ENCODE data around the gene AKAP17A. TPM values are rescaled to one million over a fixed set of nuclear protein-coding genes. Genes with fewer than 3 reads are reported as not detected.
A peak's percentile ranks its signal among the peaks of the same experiment; 100 is the strongest.

The AKAP17A gene
- total RNA-seq, 1 experiment from 2014 or later = 68.1 TPM

GRCh38 chrX:1593286-1594271, 2.2 kb downstream of the AKAP17A start:
- H3K4me1 Mint-ChIP-seq = peaks cover 9% of the 10 kb centered on the region
- ATAC-seq = no peak
- H3K4me3 Mint-ChIP-seq = peak overlapping the region; percentile 84
- DNase-seq (ENCODE audit: low spot score) = no peak
- ChIA-PET CTCF (no interaction called here), POLR2A (no interaction called here)
- no peak for TF ChIP-seq GTF2I (CRISPR knock-in tag; conservative IDR thresholded peaks at IDR 0.05)
- no peak for TF ChIP-seq IRF1 (CRISPR knock-in tag; IDR thresholded peaks at IDR 0.05)
- no peak for TF ChIP-seq HMGXB4 (CRISPR knock-in tag; IDR thresholded peaks at IDR 0.05)
- TF ChIP-seq FOXP4 (CRISPR knock-in tag; IDR thresholded peaks at IDR 0.05) = no peak
- no peak for TF ChIP-seq CTCF (IDR thresholded peaks at IDR 0.05)
- no peak for TF ChIP-seq SMAD3 (CRISPR knock-in tag; IDR thresholded peaks at IDR 0.05; ENCODE audit: borderline replicate concordance)
- no peak for TF ChIP-seq ARID4B (CRISPR knock-in tag; IDR thresholded peaks at IDR 0.05; ENCODE audit: borderline replicate concordance)
- TF ChIP-seq ZNF425 (CRISPR knock-in tag; conservative IDR thresholded peaks at IDR 0.05) = no peak
- no peak for TF ChIP-seq SP1 (CRISPR knock-in tag; conservative IDR thresholded peaks at IDR 0.05)
- no peak for TF ChIP-seq CDX4 (CRISPR knock-in tag; IDR thresholded peaks at IDR 0.05; ENCODE audit: borderline replicate concordance)
- no peak for TF ChIP-seq MXD4 (CRISPR knock-in tag; IDR thresholded peaks at IDR 0.05; ENCODE audit: borderline replicate concordance)
- no peak for TF ChIP-seq TP53 (CRISPR knock-in tag; IDR thresholded peaks at IDR 0.05)
- no peak for TF ChIP-seq TEAD1 (CRISPR knock-in tag; IDR thresholded peaks at IDR 0.05)
- TF ChIP-seq ZNF423 (CRISPR knock-in tag; IDR thresholded peaks at IDR 0.05) = no peak
- no peak for TF ChIP-seq ZNF263 (CRISPR knock-in tag; IDR thresholded peaks at IDR 0.05; ENCODE audit: low read depth)
- no peak for TF ChIP-seq ELF4 (CRISPR knock-in tag; IDR thresholded peaks at IDR 0.05; ENCODE audit: low read depth)
- peak overlapping the region; percentile 85; the same call in 1 of the 2 replicates for H3K27ac Mint-ChIP-seq
- H3K36me3 Mint-ChIP-seq = peaks cover 39% of the 10 kb centered on the region
- H3K9me3 Mint-ChIP-seq = no peaks in the 10 kb centered on the region
- H3K27me3 Mint-ChIP-seq (ENCODE audit: low read depth) = no peaks in the 10 kb centered on the region
